Neutrophil (primary cell): ENCODE measurements around the gene RAB4B.
A peak's percentile ranks its signal among the peaks of the same experiment; 100 is the strongest.

Source experiments
- H3K27ac ChIP-seq: fragments of 200-600 bp; sonication (generic); 2 replicates; pipeline ENCODE4 v1.5.1; 2016; ENCODE audit warnings: mild to moderate bottlenecking, moderate library complexity
- H3K27me3 ChIP-seq: fragments of 200-600 bp; sonication (generic); 2 replicates; pipeline ENCODE4 v1.6.0; 2016; ENCODE audit warnings: mild to moderate bottlenecking
- H3K36me3 ChIP-seq: fragments of 200-600 bp; sonication (generic); 2 replicates; pipeline ENCODE4 v1.5.1; 2017
- H3K4me1 ChIP-seq, 2 experiments: fragments of 200-600 bp in 1 of 2; sonication (generic) in 1 of 2; 1 replicate in 1 of 2; 2 replicates in 1 of 2; pipeline versions ENCODE4 v1.5.1 to v1.6.1; 2013 to 2016; ENCODE audit warnings: low read depth in 1 of 2, low read length in 1 of 2, mild to moderate bottlenecking in 1 of 2, moderate library complexity in 1 of 2; ENCODE audit not compliant: control insufficient read depth in 1 of 2, insufficient read depth in 1 of 2
- H3K4me3 ChIP-seq, 2 experiments: fragments of 200-600 bp in 1 of 2; sonication (generic) in 1 of 2; 1 replicate in 1 of 2; 2 replicates in 1 of 2; pipeline ENCODE4 v1.5.1; 2013 to 2016; ENCODE audit warnings: low read depth in 1 of 2, low read length in 1 of 2, mild to moderate bottlenecking in 1 of 2, moderate library complexity in 1 of 2
- H3K9me3 ChIP-seq: fragments of 200-600 bp; sonication (generic); 2 replicates; pipeline ENCODE4 v1.5.1; 2016
- CTCF ChIP-seq: fragments of 200-600 bp; sonication (generic); IDR thresholded peaks from 2 replicates; pipeline ENCODE4 v1.5.1; 2016; ENCODE audit warnings: antibody characterized with exemption

Gene RAB4B

GRCh38 chr19:40755248-40755624, 22.8 kb upstream of the RAB4B start:
- H3K27me3 ChIP-seq: no peaks in the 10 kb centered on the region
- peaks cover 41 to 58% of the 10 kb centered on the region in 2 experiments for H3K4me1 ChIP-seq
- H3K9me3 ChIP-seq: no peaks in the 10 kb centered on the region
- no peak overlapping the region for H3K4me3 ChIP-seq
- peak overlapping the region; percentile 72 for H3K27ac ChIP-seq
- TF ChIP-seq CTCF: no peak
- peaks cover 25% of the 10 kb centered on the region for H3K36me3 ChIP-seq

GRCh38 chr19:40755791-40756190, 22.3 kb upstream of the RAB4B start:
- H3K36me3 ChIP-seq: peaks cover 31% of the 10 kb centered on the region
- H3K27ac ChIP-seq: peak overlapping the region; percentile 72
- no peaks in the 10 kb centered on the region for H3K9me3 ChIP-seq
- no peaks in the 10 kb centered on the region for H3K27me3 ChIP-seq
- H3K4me3 ChIP-seq: no peak overlapping the region
- peaks cover 41 to 58% of the 10 kb centered on the region in 2 experiments for H3K4me1 ChIP-seq
- TF ChIP-seq CTCF: no peak

DNA sequence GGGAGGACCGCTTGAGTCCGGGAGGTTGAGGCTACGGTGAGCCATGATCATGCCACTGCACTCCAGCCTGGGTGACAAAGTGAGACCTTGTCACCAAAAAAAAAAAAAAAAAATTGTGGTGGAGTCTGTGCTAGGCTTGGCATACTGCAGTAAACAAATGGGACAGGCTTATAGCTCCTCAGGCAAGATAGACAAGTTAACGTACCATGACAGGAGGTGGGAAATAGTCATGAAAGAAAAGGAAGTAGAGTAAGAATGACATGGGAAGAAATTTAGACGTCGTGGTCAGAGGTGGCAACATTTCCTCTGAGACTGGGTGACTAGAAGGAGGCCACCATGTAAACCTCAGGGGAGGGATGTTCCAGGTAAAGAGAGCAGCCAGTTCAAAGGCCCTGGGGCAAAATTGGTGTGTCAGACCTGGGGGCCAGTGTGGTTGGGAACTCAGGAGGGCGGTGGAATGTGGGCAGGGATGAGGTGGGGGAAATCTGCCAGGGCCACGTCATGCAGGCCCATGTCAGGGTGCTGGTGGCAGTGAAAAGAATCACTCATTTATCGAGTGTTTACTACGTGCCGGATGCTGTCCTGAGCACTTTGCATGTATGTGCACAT, 21.4 kb upstream of the RAB4B start:
- H3K27me3 ChIP-seq: no peaks in the 10 kb centered on the region
- peak overlapping the region; percentile 72 for H3K27ac ChIP-seq
- H3K4me1 ChIP-seq: peaks cover 37 to 52% of the 10 kb centered on the region in 2 experiments
- H3K36me3 ChIP-seq: peaks cover 33% of the 10 kb centered on the region
- no peaks in the 10 kb centered on the region for H3K9me3 ChIP-seq
- H3K4me3 ChIP-seq: no peak overlapping the region
- TF ChIP-seq CTCF: no peak

- TF ChIP-seq CTCF: no peak
- H3K9me3 ChIP-seq: no peaks in the 10 kb centered on the region
- peaks cover 30 to 41% of the 10 kb centered on the region in 2 experiments for H3K4me1 ChIP-seq
- H3K36me3 ChIP-seq: peaks cover 52% of the 10 kb centered on the region
- H3K4me3 ChIP-seq: no peak overlapping the region
- no peak overlapping the region for H3K27ac ChIP-seq
- H3K27me3 ChIP-seq: no peaks in the 10 kb centered on the region
These were observed 19.6 kb upstream of the RAB4B start for GRCh38 chr19:40758491-40758890.

GRCh38 chr19:40759352-40759751, 18.7 kb upstream of the RAB4B start:
- no peaks in the 10 kb centered on the region for H3K27me3 ChIP-seq
- H3K27ac ChIP-seq: no peak overlapping the region
- H3K4me1 ChIP-seq: peaks cover 30 to 35% of the 10 kb centered on the region in 2 experiments
- no peaks in the 10 kb centered on the region for H3K9me3 ChIP-seq
- H3K4me3 ChIP-seq: no peak overlapping the region
- no peak for TF ChIP-seq CTCF
- peaks cover 60% of the 10 kb centered on the region for H3K36me3 ChIP-seq
